Body of pancreas (tissue), 4 donors: Measurements from ENCODE around the gene KDM2B. TPM values are rescaled to one million over a fixed set of nuclear protein-coding genes. Genes with fewer than 3 reads are reported as not detected.

Source experiments
- ATAC-seq: fragments of 150-250 bp; one replicate; pipeline ENCODE4 v1.9.1; 2016
- DNase-seq, 4 donors: peaks; one replicate each; pipeline ENCODE4 v3.0.0-alpha.2; 2019
- H3K27ac ChIP-seq, 4 donors: fragments of 200-600 bp; sonication (generic); 1 replicate in 3 of 4; 2 replicates in 1 of 4; pipeline versions ENCODE4 v1.5.1 to v1.6.1; 2016 to 2019; ENCODE audit warnings: mild to moderate bottlenecking in 1 of 4, mixed read lengths in 1 of 4, moderate library complexity in 1 of 4
- H3K27me3 ChIP-seq, 2 donors: fragments of 200-600 bp; sonication (generic); one replicate each; pipeline ENCODE4 v1.6.0; 2016; ENCODE audit warnings: mild to moderate bottlenecking in 1 of 2
- H3K36me3 ChIP-seq, 2 donors: fragments of 200-600 bp; sonication (generic); replicated peaks in 1 of 2; 2 replicates each; pipeline ENCODE4 v1.5.1; 2016; ENCODE audit warnings: low read depth in 2 of 2; ENCODE audit not compliant: insufficient read depth in 1 of 2
- H3K4me1 ChIP-seq: fragments of 200-600 bp; sonication (generic); one replicate; pipeline ENCODE4 v1.6.0; 2016
- H3K4me3 ChIP-seq, 2 donors: fragments of 200-600 bp; sonication (generic); 1 replicate in 1 of 2; 2 replicates in 1 of 2; pipeline ENCODE4 v1.5.1; 2016 to 2019
- H3K9me3 ChIP-seq, 3 donors: fragments of 200-600 bp; sonication (generic); 1 replicate in 2 of 3; 2 replicates in 1 of 3; pipeline ENCODE4 v1.5.1; 2016
- CTCF ChIP-seq, 7 experiments: fragments of 450-650 bp in 4 of 7; fragments of 200-600 bp in 3 of 7; sonication (generic) in 3 of 7; IDR thresholded peaks; one replicate each; pipeline ENCODE4 v1.5.1; 2016 to 2019; ENCODE audit warnings: antibody characterized with exemption in 7 of 7
- POLR2A ChIP-seq, 3 donors: fragments of 450-650 bp; IDR thresholded peaks; one replicate each; pipeline ENCODE4 v1.6.1; 2016; ENCODE audit warnings: antibody characterized with exemption in 3 of 3, mild to moderate bottlenecking in 2 of 3
- WGBS, 2 donors: methylation state at CpG; one replicate each; pipeline ENCODE4 v1.1.5; 2017; 5-methylcytosine and 5-hydroxymethylcytosine counted together
- intact Hi-C: fragments of 100-400 bp; cut with DNase I; formaldehyde crosslinking; loops from one replicate; pipeline ENCODE4 v1.15.1; 2023
- total RNA-seq, 2 donors: library from RNA; depleted of rRNA; stranded (reverse); fragments of >200 nt; gene quantifications; one replicate each; pipeline ENCODE4 v1.1.0, GENCODE V29; 2016

KDM2B gene
- total RNA-seq, 2 donors from 2014 or later, result 17.8 to 26.5 TPM

GRCh38 chr12:121539908-121540307 lies 40.9 kb downstream of the KDM2B start:
- Histone ChIP-seq H3K27me3 (no peaks in the 10 kb centered on the region), H3K27ac (no peak overlapping the region), H3K4me3 (no peak overlapping the region), H3K4me1 (peaks cover 26% of the 10 kb centered on the region), H3K9me3 (no peaks in the 10 kb centered on the region), H3K36me3 (no peaks in the 10 kb centered on the region)
- WGBS, 2 donors, result 95 to 97% methylated on average over 6 of the region's 6 CpGs
- no peak for TF ChIP-seq POLR2A (IDR thresholded peaks at IDR 0.05)
- no peak for TF ChIP-seq CTCF (IDR thresholded peaks at IDR 0.05)
- intact Hi-C loops, result no loop called here
- ATAC-seq (no peak), DNase-seq (no peak)

- no peak overlapping the region for H3K4me3 ChIP-seq
- TF ChIP-seq CTCF (IDR thresholded peaks at IDR 0.05) (no peak), POLR2A (IDR thresholded peaks at IDR 0.05) (no peak)
- intact Hi-C loops, result no loop called here
- ATAC-seq (no peak), DNase-seq (peak; percentile 31 to 45 (median 40))
- no peaks in the 10 kb centered on the region for H3K27me3 ChIP-seq
- 10 to 16% methylated on average over 4 to 5 of the region's 5 CpGs for WGBS, 2 donors
- no peaks in the 10 kb centered on the region for H3K9me3 ChIP-seq
- peak overlapping the region in 2 of 4 donors; percentile 90 to 91 for H3K27ac ChIP-seq
- H3K36me3 ChIP-seq, result no peaks in the 10 kb centered on the region
- H3K4me1 ChIP-seq, result peaks cover 26% of the 10 kb centered on the region
These were observed 42.1 kb downstream of the KDM2B start for GRCh38 chr12:121538699-121539061.

GRCh38 chr12:121537814-121538698 lies 42.8 kb downstream of the KDM2B start:
- Histone ChIP-seq H3K36me3 (no peaks in the 10 kb centered on the region), H3K27ac (peak overlapping the region; percentile 83 to 97 (median 90)), H3K4me3 (peak overlapping the region; percentile 34 to 52), H3K9me3 (no peaks in the 10 kb centered on the region), H3K27me3 (no peaks in the 10 kb centered on the region), H3K4me1 (peaks cover 26% of the 10 kb centered on the region)
- TF ChIP-seq CTCF (IDR thresholded peaks at IDR 0.05) (peak in 1 of 7 experiments; percentile 5), POLR2A (IDR thresholded peaks at IDR 0.05) (no peak)
- WGBS, 2 donors, result 4 to 19% methylated on average over 8 to 51 of the region's 83 CpGs
- peak in 1 of 4 donors; percentile 35 for DNase-seq
- peak; percentile 36 for ATAC-seq
- intact Hi-C loops, result no loop called here

- WGBS, 2 donors, result 0 to 1% methylated on average over 6 to 69 of the region's 73 CpGs
- H3K27me3 ChIP-seq, result no peaks in the 10 kb centered on the region
- H3K27ac ChIP-seq, result peak overlapping the region; percentile 83 to 97 (median 90)
- TF ChIP-seq POLR2A (IDR thresholded peaks at IDR 0.05), result peak; percentile 64 to 92 (median 90)
- no peak for TF ChIP-seq CTCF (IDR thresholded peaks at IDR 0.05)
- peak overlapping the region; percentile 34 to 52 for H3K4me3 ChIP-seq
- intact Hi-C loops, result no loop called here
- DNase-seq (peak; percentile 88 to 95 (median 92)), ATAC-seq (peak; percentile 90)
- no peaks in the 10 kb centered on the region for H3K9me3 ChIP-seq
- H3K4me1 ChIP-seq, result peaks cover 26% of the 10 kb centered on the region
- H3K36me3 ChIP-seq, result no peaks in the 10 kb centered on the region
These were observed 43.7 kb downstream of the KDM2B start for GRCh38 chr12:121536899-121537813.
